ENCODE data around the gene AK3.
A peak's percentile ranks its signal among the peaks of the same experiment; 100 is the strongest.

Gene AK3

GRCh38 chr9:4721736-4722135, 19.3 kb downstream of the AK3 start:
- TF ChIP-seq CTCF (IDR thresholded peaks at IDR 0.05; ENCODE audit: insufficient read depth, missing control alignments): no peak
- FAIRE-seq (no peak), DNase-seq (ENCODE audit: insufficient read length, low spot score) (no peak)

DNA sequence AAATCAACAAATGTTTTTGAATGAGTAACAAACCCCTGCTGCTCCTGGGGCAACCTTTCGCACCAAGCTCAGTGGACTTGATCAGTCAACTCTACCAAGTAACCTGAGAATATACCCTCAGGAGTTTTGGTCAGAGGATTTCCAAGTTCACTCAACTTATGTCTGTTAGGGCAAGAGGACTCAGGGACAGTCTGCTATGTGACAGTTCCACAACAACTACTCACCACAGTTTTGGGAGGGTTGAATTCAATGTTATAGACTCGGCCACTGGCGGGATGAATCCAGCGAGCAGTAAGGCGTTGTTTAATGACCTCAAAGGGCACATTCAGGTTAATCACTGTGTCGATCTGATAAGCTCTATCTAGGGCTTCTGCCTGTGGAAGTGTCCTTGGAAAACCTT, 22.1 kb downstream of the AK3 start:
- DNase-seq (ENCODE audit: insufficient read length, low spot score) (no peak), FAIRE-seq (no peak)
- TF ChIP-seq CTCF (IDR thresholded peaks at IDR 0.05; ENCODE audit: insufficient read depth, missing control alignments): no peak

- TF ChIP-seq CTCF (IDR thresholded peaks at IDR 0.05; ENCODE audit: insufficient read depth, missing control alignments): no peak
- DNase-seq (ENCODE audit: insufficient read length, low spot score) (no peak), FAIRE-seq (no peak)
Measured at GRCh38 chr9:4717815-4718214, 23.2 kb downstream of the AK3 start.

DNA sequence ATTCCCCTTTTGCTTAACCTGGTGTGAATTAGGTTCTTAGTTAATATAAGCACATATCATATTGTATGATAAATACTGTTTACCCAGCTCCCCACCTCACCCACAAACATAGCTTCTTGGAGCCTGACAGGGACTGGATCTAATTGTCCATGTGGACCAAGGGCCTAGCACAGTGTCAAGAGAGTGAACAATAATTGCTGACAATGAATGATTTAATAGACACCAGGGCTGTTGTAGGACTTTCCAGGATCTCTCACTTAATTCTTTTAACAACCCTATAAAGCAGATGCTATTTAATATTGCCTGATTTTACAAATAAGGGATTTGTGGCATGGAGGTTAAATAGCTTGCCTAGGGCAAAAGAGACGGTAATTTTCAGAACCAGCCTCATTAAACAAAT, 24.8 kb downstream of the AK3 start:
- FAIRE-seq (no peak), DNase-seq (ENCODE audit: insufficient read length, low spot score) (no peak)
- TF ChIP-seq CTCF (IDR thresholded peaks at IDR 0.05; ENCODE audit: insufficient read depth, missing control alignments): no peak

GRCh38 chr9:4714266-4715016, 26.6 kb downstream of the AK3 start:
- FAIRE-seq (peak; percentile 98), DNase-seq (ENCODE audit: insufficient read length, low spot score) (no peak)
- TF ChIP-seq CTCF (IDR thresholded peaks at IDR 0.05; ENCODE audit: insufficient read depth, missing control alignments): no peak

DNA sequence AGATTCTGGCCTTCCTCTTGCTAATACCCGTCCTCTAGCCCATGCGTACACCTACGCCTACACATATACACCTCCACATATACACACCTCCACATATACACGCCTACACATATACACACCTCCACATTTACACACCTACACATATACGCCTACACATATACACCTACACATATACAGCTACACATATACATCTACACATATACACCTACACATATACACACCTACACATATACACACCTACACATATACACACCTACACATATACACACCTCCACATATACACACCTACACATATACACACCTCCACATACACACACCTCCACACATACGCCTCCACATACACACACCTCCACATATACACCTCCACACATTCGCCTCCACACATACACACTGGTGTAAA, 27.2 kb downstream of the AK3 start:
- no peak for DNase-seq (ENCODE audit: insufficient read length, low spot score)
- peak; percentile 98 for FAIRE-seq
- no peak for TF ChIP-seq CTCF (IDR thresholded peaks at IDR 0.05; ENCODE audit: insufficient read depth, missing control alignments)

GRCh38 chr9:4709380-4709779, 31.6 kb downstream of the AK3 start:
- FAIRE-seq (no peak), DNase-seq (ENCODE audit: insufficient read length, low spot score) (no peak)
- TF ChIP-seq CTCF (IDR thresholded peaks at IDR 0.05; ENCODE audit: insufficient read depth, missing control alignments): no peak
